DLD1 (cell line): ENCODE measurements around the gene KCNIP2.

ENCODE experiments used
- in situ Hi-C: cut with HindIII; loops from 2 replicates; pipeline ENCODE4 v1.10.0; 2017; ENCODE audit warnings: low sequenced_read_pairs

The KCNIP2 gene

DNA sequence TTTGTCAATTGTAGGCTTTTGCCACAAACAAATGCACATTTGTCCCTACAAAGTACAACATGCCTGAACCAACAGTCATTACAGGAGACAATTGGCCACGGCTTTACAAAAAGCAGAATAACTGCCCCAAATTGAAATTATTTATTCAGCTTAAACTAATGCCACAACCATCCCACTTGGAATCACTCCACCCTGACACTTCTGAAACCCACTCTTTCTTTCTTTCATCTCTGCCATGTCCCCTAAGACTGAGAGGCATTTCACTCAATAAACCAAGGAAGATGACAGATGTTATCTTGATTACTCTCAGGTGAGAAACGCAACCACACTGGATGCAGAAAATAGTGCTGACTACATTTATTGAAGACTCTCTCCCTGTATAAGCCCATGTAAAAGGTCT lies 57.8 kb downstream of the KCNIP2 start:
- in situ Hi-C loops = no loop called here

DNA sequence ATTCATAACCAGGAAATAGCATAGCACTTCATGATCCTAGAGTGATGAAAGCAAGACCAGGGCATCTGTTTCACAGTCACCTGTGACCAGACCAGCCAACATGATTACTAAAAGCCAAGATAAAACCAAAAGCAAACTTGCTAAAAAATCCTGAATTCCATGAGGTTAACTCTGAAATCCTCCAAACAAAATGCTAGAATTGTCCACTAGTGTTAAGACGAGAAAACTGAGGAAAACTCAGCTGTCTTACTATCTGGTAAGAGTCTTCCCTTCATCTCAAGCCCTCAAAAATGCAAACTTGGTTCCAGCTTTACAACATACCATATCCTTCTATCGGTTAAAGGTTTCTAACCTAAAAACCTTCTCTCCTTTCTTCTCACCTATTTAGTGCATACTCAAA lies 59.0 kb downstream of the KCNIP2 start:
- in situ Hi-C loops = no loop called here

DNA sequence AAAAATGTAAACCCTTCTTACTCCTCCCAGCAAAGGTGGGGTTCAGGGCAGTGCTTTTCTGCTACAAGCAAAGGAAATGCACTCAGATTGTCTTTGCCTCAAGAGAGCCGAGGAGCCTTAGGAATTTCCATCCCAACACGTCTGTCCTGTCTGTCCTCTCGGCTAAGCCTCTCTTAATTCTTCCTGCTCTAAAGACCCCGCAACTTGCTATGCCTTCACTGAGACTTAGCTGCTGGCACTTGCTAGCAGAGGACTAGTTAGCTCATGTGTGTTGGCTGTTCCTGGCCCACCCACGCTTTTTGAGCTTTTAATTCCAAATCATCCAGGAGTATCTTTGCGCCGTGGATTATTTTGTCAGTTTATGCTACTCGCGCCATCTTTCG lies 59.9 kb downstream of the KCNIP2 start:
- in situ Hi-C loops = no loop called here

DNA sequence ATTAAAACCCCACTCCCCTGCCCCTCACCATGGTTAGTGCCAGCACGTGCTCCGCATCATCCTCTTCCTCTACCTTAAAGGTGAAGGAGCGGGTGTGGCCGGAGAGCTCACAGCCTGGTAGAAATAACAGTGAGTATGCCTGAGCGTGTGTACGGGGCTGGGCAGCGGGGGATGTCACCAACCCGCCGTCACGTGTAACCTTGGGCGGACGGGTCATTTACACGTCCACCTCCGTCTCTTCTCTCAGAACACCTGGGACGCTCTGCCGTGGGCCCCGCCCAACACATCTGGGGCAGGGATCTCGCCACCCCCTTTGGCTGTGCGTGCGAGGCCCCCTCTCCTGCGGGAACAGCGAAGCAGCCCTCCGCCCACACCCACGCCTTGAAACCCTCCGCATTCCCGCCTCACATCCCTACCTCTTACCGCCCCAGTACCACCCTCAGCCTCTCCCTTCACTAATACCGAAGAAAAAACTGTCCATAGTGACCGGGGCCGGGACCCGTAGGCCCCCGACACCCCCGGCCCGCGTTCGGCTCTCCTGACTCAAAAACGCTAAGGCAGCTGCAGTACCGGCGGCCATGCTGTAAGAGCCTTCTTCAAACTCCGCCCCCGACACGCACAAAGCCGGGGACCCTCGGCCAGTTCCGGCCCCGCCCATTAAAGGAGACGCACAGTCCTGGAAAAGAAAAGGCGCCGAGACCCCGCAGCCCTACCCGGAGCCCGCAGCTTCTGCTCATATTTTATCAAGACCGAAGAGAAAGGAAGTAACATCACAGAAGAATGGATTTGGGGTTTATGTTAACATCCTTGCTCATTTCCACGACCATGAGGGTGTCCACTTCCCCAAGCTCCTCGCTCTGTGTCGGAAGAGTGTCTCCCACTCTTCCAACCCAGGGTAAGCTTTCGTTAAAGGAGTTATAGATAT lies 60.5 kb downstream of the KCNIP2 start, which contains the start of gene NPM3:
Gene NPM3, minus strand, starts transcription at position 636 of the 925 bp plus-strand sequence. Its CDS starts 56 bp downstream, at position 580.
- in situ Hi-C loops = no loop called here

DNA sequence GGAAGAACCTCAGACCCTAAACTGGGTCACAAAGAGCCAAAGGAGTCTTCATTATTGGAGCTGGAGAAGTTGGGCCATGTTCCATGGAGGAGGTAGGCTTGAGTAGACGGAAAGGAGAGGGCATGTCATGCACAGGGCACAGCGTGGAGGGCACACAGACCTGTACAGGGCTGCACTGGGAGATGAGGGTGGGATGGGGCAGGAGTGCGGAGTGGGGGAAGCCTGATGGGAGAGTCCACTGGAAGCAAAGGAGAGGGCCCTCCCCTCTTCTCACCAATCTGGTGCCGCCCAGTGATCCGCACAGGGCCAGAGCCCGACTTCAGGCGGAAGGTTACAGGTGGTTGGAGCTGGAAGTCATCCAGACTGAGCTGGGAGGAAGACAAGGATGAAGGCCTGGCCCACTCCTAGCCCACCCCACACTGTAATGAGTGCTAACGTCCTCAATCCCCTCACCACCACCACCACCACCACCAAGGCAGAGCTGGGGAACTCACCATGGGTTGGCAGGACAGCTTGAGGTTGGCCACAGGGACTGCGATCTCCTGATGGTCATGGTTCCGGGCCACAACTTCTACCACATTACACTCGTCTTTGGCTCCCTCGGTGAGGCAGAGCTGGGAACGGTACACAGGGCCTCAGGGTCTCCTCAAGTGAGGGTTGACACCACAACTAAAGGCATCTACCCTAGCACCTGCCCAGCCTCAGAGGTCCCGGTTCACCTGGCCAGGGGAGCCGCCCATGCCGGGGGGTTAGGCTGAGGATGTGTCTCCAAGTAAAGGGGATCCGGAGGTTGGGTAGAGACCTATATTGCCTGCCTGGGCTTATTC lies 61.4 kb downstream of the KCNIP2 start:
- in situ Hi-C loops = no loop called here

DNA sequence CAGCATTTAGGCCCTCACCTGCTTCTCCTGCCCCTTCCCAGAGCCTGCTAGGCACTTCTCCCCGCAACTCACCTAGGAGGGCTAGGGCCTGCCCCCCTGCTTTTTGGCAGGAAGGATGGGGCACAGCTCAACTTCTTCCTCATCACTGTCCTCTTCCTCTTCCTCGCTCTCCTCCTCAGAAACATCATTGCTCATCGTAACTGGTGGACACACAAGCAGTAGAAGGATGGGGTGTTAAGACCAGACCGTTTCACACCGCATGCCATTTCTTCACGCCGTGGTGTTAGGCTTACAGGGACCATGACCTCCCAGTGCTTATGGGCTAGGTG lies 62.0 kb downstream of the KCNIP2 start:
- in situ Hi-C loops = no loop called here

DNA sequence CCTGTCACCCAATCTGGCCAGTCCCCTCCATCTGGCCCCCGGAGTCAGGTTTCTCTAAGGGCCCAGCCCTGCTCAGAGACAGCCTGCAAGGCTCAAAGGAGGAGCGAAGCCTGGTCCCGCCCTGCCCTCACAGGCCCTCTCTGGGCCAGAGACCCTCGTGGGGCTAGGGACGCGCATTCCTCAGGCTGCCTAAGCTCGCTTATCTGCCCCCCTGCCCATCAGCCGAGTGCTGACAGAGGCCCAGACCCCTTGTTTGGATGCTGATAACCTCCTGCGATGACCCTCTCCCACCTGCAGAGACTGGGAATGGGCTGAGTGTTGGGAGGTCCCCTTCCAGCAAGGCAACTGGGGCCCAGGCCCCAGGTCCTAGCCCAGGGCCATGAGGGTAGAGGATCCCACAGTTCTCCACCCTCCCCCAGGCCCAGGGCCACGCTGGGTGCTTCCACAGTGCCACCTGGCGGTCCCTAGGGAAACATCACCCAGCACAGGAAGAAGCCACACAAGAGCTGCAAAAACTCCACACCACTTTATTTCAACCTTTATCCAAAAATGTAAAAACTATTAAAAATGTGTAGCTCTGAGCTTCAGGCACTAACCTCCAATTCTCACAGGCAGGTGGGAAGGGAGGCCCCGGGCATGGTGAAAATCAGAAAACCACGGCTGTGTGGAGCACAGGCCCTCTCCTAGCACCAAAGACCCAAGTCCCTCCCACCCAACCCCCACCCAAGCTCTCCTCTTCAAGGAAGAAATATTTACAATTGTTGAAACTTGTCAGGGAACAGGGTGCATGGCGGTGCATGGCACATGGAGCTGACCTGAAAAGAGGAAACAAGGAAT lies 62.6 kb downstream of the KCNIP2 start:
- in situ Hi-C loops = no loop called here

DNA sequence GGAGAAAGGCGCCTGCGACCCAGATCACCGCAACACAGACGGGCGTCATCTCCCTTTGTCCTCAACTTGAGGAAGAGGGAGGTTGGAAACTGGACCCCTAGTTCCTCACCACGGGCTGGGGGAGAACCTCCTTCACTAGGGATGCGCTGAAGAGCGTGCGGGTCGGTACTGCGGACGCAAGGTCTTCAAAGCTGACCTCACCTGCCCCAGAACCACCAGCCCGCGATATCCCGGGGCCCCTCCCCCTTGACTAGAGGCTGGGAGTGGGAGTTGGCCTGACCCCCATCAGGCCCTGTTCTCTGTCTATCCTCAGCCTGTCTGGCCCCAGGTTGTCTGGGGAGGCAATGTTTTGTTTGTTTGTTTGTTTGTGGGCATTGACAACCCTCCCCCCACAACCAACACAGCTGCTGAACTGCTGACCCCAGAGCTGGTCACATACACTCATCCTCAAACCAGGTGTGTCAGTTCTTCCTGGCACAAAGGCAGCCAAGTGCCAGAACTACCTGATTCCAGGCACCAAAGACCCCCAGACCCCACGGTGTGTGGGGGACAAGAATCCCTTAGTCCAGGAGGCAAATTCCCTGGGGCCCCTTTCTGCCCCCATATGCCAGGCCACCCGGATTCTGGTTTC lies 63.3 kb downstream of the KCNIP2 start:
- in situ Hi-C loops = no loop called here

DNA sequence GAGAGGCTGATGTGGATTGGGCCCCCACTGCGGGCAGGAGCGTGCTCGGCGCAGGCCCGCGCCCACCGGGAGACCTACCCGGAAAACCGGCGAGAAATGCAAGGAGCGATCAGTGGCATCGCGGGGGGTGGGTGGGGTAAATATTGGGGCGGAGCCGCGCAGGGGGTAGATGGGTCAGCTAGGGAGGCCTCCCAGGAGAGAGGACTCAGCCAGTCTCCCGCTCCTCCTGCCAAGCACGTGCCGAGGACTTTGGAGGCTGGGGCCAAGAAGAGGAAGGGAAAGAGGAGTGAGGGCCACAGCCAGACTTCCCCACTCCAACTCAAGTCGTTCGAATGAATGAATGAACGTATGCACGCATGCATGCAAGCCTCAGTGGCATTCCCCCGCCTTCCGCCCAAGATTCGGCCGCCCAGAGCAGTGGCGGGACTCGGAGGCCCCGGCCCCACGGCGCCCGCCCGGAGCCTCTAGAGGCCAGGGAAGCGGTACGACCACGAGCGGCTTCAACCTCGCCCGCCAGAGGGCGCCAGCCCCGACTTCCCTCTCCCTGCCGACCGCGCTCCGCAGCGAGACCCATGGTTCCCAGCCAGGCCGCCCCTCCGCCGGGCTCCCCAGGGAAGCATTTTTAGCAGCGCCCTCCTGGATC lies 63.9 kb downstream of the KCNIP2 start:
- in situ Hi-C loops = no loop called here

DNA sequence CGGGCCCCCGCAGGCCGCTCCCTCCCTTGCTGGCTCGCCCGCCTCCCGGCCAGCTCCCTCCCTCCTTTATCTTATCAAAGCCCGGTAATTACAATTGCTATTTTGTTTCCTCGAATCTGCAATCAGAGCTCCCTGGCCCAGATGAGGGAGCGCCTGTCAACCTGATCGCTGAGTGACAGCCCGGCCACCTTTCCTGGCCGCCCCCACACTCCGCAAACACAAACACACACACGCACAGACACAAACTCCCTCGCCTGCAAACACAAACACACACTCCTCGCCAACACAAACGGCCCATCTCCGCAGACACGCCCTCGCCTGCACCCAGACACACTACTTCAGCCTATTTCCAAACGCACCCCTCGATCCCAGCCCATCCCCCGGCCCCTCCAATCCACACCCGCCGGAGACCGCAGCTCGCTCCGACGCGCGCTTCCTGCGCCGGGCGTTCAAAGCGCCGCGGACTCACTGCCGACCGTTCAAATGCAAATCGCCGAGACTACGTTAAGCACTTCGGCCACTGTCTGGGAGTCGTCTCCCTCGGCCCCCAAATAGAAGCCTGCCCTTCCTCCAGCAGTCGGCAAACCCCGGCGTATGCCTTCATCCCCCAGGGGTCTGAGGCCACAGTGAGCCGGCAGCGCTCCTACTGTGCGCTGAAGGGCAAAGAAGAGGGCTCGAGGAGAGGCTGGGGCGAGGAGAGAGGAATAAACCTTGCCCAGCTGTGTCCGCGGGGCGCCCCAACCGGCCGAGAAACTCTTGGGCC lies 64.6 kb downstream of the KCNIP2 start:
- in situ Hi-C loops = no loop called here

DNA sequence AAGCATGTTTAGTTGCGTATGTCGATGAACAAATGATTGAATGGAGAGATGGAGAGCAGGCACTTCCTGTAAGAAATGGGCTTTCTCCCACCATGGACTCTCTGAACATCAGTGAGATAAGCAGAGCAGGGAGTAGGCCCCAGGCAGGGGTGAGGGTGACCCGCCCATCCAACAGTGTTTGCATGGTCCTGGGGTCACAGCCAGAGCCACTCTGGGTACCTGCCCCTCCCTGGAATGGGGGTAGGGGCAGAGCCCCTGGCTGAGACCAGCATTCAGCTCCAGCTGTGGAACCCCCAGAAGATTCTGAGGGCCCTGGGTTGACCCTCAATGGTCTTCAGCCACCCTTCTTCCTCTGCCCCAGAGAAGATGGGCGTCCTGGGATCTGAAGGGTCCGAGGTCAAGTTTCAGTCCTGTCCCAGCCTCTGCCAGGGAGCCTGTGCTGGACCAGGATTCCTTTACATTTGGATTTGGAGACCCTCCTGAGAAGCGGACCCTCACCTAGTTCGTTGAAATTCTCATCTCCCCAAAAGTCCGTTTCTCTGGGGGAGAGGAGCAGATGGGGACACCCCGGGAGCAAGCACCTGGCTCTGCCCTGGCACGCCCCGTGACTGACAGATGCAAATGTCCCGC lies 65.3 kb downstream of the KCNIP2 start:
- in situ Hi-C loops = no loop called here

DNA sequence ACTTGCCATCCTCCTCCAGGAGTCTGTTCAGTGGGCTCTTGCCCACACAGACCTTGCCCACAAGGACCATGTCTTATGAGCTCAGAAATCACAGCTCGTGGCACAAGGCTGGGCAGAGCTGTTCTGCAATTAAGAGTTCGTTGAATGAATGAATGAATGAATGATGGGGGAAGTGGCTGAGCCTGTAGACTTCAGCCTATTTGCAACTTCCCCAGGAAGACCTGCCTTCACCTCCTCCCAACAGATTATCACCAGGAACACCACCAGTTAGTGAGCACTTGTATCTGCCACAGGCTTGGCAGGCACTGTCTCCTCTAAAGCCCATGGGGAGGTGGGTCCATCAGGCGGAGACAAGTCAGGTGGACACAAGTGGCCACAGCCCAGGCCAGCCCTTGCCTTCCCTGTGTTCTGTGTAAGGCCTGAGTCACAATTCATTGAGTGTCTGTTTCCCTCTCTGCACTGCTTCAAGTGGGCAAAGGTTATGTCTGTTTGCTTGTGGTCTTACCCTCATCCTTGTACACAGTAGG lies 65.9 kb downstream of the KCNIP2 start:
- in situ Hi-C loops = no loop called here

DNA sequence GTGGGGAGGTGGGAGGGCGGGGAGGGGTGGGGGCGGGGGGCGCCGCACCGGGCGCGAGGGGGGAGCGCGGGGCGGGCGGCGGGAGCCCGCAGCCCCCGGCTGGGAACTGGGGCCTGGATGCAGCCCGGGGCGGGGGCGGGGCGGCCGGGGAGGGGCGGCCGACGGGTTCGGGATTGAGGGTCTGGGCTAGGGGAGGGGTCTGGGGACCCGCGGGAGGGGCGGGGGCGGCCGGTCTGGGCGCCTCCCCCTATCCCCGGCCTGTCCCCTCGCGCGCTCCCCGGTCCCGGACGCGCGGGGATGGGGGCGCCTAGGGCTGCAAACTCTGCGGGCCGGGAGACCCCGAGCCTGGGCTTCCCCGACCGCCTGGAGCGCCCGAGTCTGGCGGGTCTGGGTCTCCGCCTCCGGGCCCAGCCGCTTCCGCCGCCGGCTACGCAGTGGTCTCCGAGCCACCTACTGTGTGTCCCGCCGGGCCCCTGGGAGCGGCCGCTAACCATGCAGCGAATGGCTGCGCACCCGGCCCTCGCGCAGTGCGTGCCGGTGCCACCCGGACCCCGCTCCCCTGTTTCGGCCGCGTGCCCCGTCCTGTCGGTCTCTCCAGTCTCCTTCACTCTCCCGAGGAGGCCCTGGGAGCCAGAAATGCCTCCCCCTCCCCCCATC lies 67.3 kb downstream of the KCNIP2 start:
- in situ Hi-C loops = no loop called here
